Measurements from ENCODE around the gene ARHGAP21. TPM values are rescaled to one million over a fixed set of nuclear protein-coding genes. Genes with fewer than 3 reads are reported as not detected.

ARHGAP21 gene
- total RNA-seq, 1 donor from 2014 or later, result 100 TPM

GRCh38 chr10:24553051-24553612 is 170.6 kb downstream of the ARHGAP21 start:
- peaks cover 13% of the 10 kb centered on the region for H3K27me3 Mint-ChIP-seq (ENCODE audit: unreplicated experiment)
- DNase-seq (ENCODE audit: low spot score), result no peak
- peaks cover 19% of the 10 kb centered on the region for H3K4me1 Mint-ChIP-seq (ENCODE audit: unreplicated experiment)
- H3K36me3 Mint-ChIP-seq (ENCODE audit: low read depth, unreplicated experiment), result peaks cover 8% of the 10 kb centered on the region
- H3K9me3 Mint-ChIP-seq (ENCODE audit: unreplicated experiment), result no peaks in the 10 kb centered on the region
- no peak overlapping the region for H3K4me3 Mint-ChIP-seq (ENCODE audit: unreplicated experiment)
- TF ChIP-seq CTCF (IDR thresholded peaks at IDR 0.05; ENCODE audit: unreplicated experiment), result no peak
- no peak overlapping the region for H3K27ac Mint-ChIP-seq (ENCODE audit: unreplicated experiment)

GRCh38 chr10:24552346-24553016 is 171.2 kb downstream of the ARHGAP21 start:
- Mint-ChIP-seq H3K27ac (ENCODE audit: unreplicated experiment) (no peak overlapping the region), H3K9me3 (ENCODE audit: unreplicated experiment) (no peaks in the 10 kb centered on the region), H3K4me3 (ENCODE audit: unreplicated experiment) (no peak overlapping the region), H3K27me3 (ENCODE audit: unreplicated experiment) (peaks cover 10% of the 10 kb centered on the region), H3K4me1 (ENCODE audit: unreplicated experiment) (peaks cover 18% of the 10 kb centered on the region), H3K36me3 (ENCODE audit: low read depth, unreplicated experiment) (peaks cover 8% of the 10 kb centered on the region)
- TF ChIP-seq CTCF (IDR thresholded peaks at IDR 0.05; ENCODE audit: unreplicated experiment), result peak; percentile 62
- peak; percentile 54 for DNase-seq (ENCODE audit: low spot score)

GRCh38 chr10:24551161-24551560 is 172.5 kb downstream of the ARHGAP21 start:
- peaks cover 11% of the 10 kb centered on the region for H3K36me3 Mint-ChIP-seq (ENCODE audit: low read depth, unreplicated experiment)
- no peaks in the 10 kb centered on the region for H3K9me3 Mint-ChIP-seq (ENCODE audit: unreplicated experiment)
- H3K27ac Mint-ChIP-seq (ENCODE audit: unreplicated experiment), result no peak overlapping the region
- DNase-seq (ENCODE audit: low spot score), result no peak
- H3K4me1 Mint-ChIP-seq (ENCODE audit: unreplicated experiment), result peaks cover 5% of the 10 kb centered on the region
- H3K27me3 Mint-ChIP-seq (ENCODE audit: unreplicated experiment), result peaks cover 5% of the 10 kb centered on the region
- H3K4me3 Mint-ChIP-seq (ENCODE audit: unreplicated experiment), result no peak overlapping the region
- TF ChIP-seq CTCF (IDR thresholded peaks at IDR 0.05; ENCODE audit: unreplicated experiment), result no peak

- H3K36me3 Mint-ChIP-seq (ENCODE audit: low read depth, unreplicated experiment), result peaks cover 15% of the 10 kb centered on the region
- no peaks in the 10 kb centered on the region for H3K9me3 Mint-ChIP-seq (ENCODE audit: unreplicated experiment)
- H3K4me1 Mint-ChIP-seq (ENCODE audit: unreplicated experiment), result peaks cover under 1% of the 10 kb centered on the region
- peaks cover 5% of the 10 kb centered on the region for H3K27me3 Mint-ChIP-seq (ENCODE audit: unreplicated experiment)
- no peak for DNase-seq (ENCODE audit: low spot score)
- no peak overlapping the region for H3K4me3 Mint-ChIP-seq (ENCODE audit: unreplicated experiment)
- H3K27ac Mint-ChIP-seq (ENCODE audit: unreplicated experiment), result no peak overlapping the region
- no peak for TF ChIP-seq CTCF (IDR thresholded peaks at IDR 0.05; ENCODE audit: unreplicated experiment)
Observed at GRCh38 chr10:24550680-24551079, 173.0 kb downstream of the ARHGAP21 start.

- TF ChIP-seq CTCF (IDR thresholded peaks at IDR 0.05; ENCODE audit: unreplicated experiment), result no peak
- H3K27me3 Mint-ChIP-seq (ENCODE audit: unreplicated experiment), result peaks cover 7% of the 10 kb centered on the region
- H3K36me3 Mint-ChIP-seq (ENCODE audit: low read depth, unreplicated experiment), result peaks cover 47% of the 10 kb centered on the region
- H3K9me3 Mint-ChIP-seq (ENCODE audit: unreplicated experiment), result no peaks in the 10 kb centered on the region
- DNase-seq (ENCODE audit: low spot score), result no peak
- no peaks in the 10 kb centered on the region for H3K4me1 Mint-ChIP-seq (ENCODE audit: unreplicated experiment)
- H3K27ac Mint-ChIP-seq (ENCODE audit: unreplicated experiment), result no peak overlapping the region
- no peak overlapping the region for H3K4me3 Mint-ChIP-seq (ENCODE audit: unreplicated experiment)
Observed at GRCh38 chr10:24545585-24545984, 178.1 kb downstream of the ARHGAP21 start.

Data from endothelial cell (in vitro differentiated cells).